NCI-H1417 (cell line): ENCODE results near the gene PHF1.

Source experiments
- DNase-seq, 3 experiments: peaks; one replicate each; lab custom pipeline; 2025; lab: John Stamatoyannopoulos, UW

The PHF1 gene

GRCh38 chr6:33454009-33454946 lies 43.5 kb downstream of the PHF1 start, which contains the start of gene ZBTB9:
TSS of gene ZBTB9 (plus strand) at chr6:33454576. CDS start at chr6:33455101, 525 bp downstream.
- peak; percentile 94 to 96 (median 95) for DNase-seq

GRCh38 chr6:33455051-33455450 lies 44.2 kb downstream of the PHF1 start:
- no peak for DNase-seq

- DNase-seq, result no peak
Observed at GRCh38 chr6:33456156-33456555, 45.3 kb downstream of the PHF1 start.

GRCh38 chr6:33458676-33459075 lies 47.9 kb downstream of the PHF1 start:
- DNase-seq, result no peak

- no peak for DNase-seq
Observed at GRCh38 chr6:33459226-33459625, 48.4 kb downstream of the PHF1 start.
